ENCODE data around the gene GPR137.

GRCh38 chr11:64291262-64291751 is 5.7 kb downstream of the GPR137 start, which contains the start of gene KCNK4:
- no peak for TF ChIP-seq SIN3A (IDR thresholded peaks at IDR 0.05; ENCODE audit: borderline replicate concordance, insufficient read depth, low read length)
- no peak for TF ChIP-seq TAF1 (IDR thresholded peaks at IDR 0.05; ENCODE audit: borderline replicate concordance, insufficient read depth, low read length)
- TF ChIP-seq REST (IDR thresholded peaks at IDR 0.05; ENCODE audit: insufficient read depth in 1 of 2, low read depth in 2 of 2, low read length in 2 of 2) = no peak
- no peak for TF ChIP-seq POLR2AphosphoS5 (IDR thresholded peaks at IDR 0.05; ENCODE audit: low read depth, low read length)
